Sigmoid colon (tissue), 7 donors: Measurements from ENCODE around the gene STXBP3. TPM values are rescaled to one million over a fixed set of nuclear protein-coding genes. Genes with fewer than 3 reads are reported as not detected.
"Not testable (repeated sequence)": the region's sequence is repeated elsewhere in the genome, so short reads cannot be mapped to it uniquely, and the experiment has no call there.

ENCODE experiments used
- DNase-seq: peaks from one replicate; pipeline ENCODE4 v3.0.0-alpha.2; 2019
- H3K27ac ChIP-seq, 4 donors: fragments of 200-600 bp; sonication (generic); one replicate each; pipeline ENCODE4 v1.5.1; 2016 to 2019; ENCODE audit warnings: mild to moderate bottlenecking in 1 of 4
- H3K27me3 ChIP-seq, 3 donors: fragments of 200-600 bp; sonication (generic); one replicate each; pipeline ENCODE4 v1.5.1; 2019; ENCODE audit warnings: mild to moderate bottlenecking in 1 of 3
- H3K36me3 ChIP-seq, 4 donors: fragments of 200-600 bp; sonication (generic); one replicate each; pipeline ENCODE4 v1.5.1; 2016 to 2019
- H3K4me1 ChIP-seq, 4 donors: fragments of 200-600 bp; sonication (generic); one replicate each; pipeline ENCODE4 v1.5.1; 2017 to 2019
- H3K4me3 ChIP-seq, 4 donors: fragments of 200-600 bp; sonication (generic); one replicate each; pipeline ENCODE4 v1.5.1; 2017 to 2019; ENCODE audit warnings: mild to moderate bottlenecking in 2 of 4, moderate library complexity in 1 of 4
- H3K9me3 ChIP-seq, 4 donors: fragments of 200-600 bp in 3 of 4; sonication (generic) in 3 of 4; one replicate each; pipeline versions ENCODE4 v1.5.1 to v1.6.1; 2013 to 2019
- CTCF ChIP-seq, 4 experiments: fragments of 450-650 bp in 3 of 4; fragments of 200-600 bp in 1 of 4; IDR thresholded peaks; one replicate each; pipeline ENCODE4 v1.5.1; 2016 to 2019; ENCODE audit warnings: antibody characterized with exemption in 4 of 4, mild to moderate bottlenecking in 3 of 4, moderate library complexity in 2 of 4
- EP300 ChIP-seq, 4 donors: sonication (generic); formaldehyde crosslinking; IDR thresholded peaks; one replicate each; pipeline ENCODE4 v1.6.1; 2017; ENCODE audit warnings: antibody characterized with exemption in 4 of 4
- POLR2A ChIP-seq, 2 donors: fragments of 450-650 bp; IDR thresholded peaks; one replicate each; pipeline ENCODE4 v1.6.1; 2016; ENCODE audit warnings: antibody characterized with exemption in 2 of 2, mild to moderate bottlenecking in 2 of 2, moderate library complexity in 2 of 2
- POLR2AphosphoS5 ChIP-seq, 4 donors: sonication (generic); formaldehyde crosslinking; IDR thresholded peaks; one replicate each; pipeline ENCODE4 v1.6.1; 2017; ENCODE audit warnings: antibody characterized with exemption in 4 of 4
- WGBS, 2 donors: extraction: QIAGEN DNeasy Blood & Tissue Kit; methylation state at CpG; one replicate each; pipeline ENCODE4 v1.1.7; 2013; 5-methylcytosine and 5-hydroxymethylcytosine counted together
- intact Hi-C: fragments of 100-400 bp; cut with DNase I; formaldehyde crosslinking; loops from one replicate; pipeline ENCODE4 v1.15.1; 2023
- polyA plus RNA-seq, 3 donors: library from polyadenylated mRNA; stranded (reverse); fragments of 200-250 nt; gene quantifications; one replicate each; pipeline ENCODE4 v1.2.3, GENCODE V29; 2013
- total RNA-seq, 4 donors: library from RNA; depleted of rRNA; stranded (reverse); fragments of >200 nt; gene quantifications; one replicate each; pipeline ENCODE4 v1.1.0, GENCODE V29; 2016
- donor health status: healthy with polysubstance abuse.
- donor health status: Bipolar disorder and iron deficiency.
- donor health status: healthy.

STXBP3 gene
- total RNA-seq (100 to 1,000 TPM in 2 of 4 donors, 10 to 100 TPM in 2; 48.2 to 105 (median 94.1) TPM), polyA plus RNA-seq (10 to 100 TPM; 30.3 to 60.1 (median 52.3) TPM)

- no peaks in the 10 kb centered on the region for H3K9me3 ChIP-seq
- intact Hi-C loops: loop anchor here (1.0 to 5.0 kb wide), 4 partner anchors 54 to 188 kb away; partner anchors contain the start of genes GPSM2 and PRPF38B
- H3K27ac ChIP-seq: peak within 1 kb of the TSS; percentile 92 to 99 (median 98)
- TF ChIP-seq POLR2A (IDR thresholded peaks at IDR 0.05) (peak; percentile 97 to 99), CTCF (IDR thresholded peaks at IDR 0.05) (peak; percentile 87 to 93 (median 90)), POLR2AphosphoS5 (IDR thresholded peaks at IDR 0.05) (peak; percentile 99 to 100 (median 99)), EP300 (IDR thresholded peaks at IDR 0.05) (peak in 2 of 4 donors; percentile 21 to 69)
- no peaks in the 10 kb centered on the region for H3K27me3 ChIP-seq
- DNase-seq: peak; percentile 99
- WGBS, 2 donors: 0% methylated on average over 75 of the region's 75 CpGs
- H3K4me3 ChIP-seq: peak within 1 kb of the TSS; percentile 68 to 95 (median 86)
- H3K36me3 ChIP-seq: no peaks in the 10 kb centered on the region
- peaks cover 0 to 39% (median 22%) of the 10 kb centered on the region in 4 donors for H3K4me1 ChIP-seq
Measured at GRCh38 chr1:108746382-108747170, at the start of gene STXBP3. STXBP3 (plus strand) TSS chr1:108746674; CDS start chr1:108746738, 64 bp downstream.

GRCh38 chr1:108699375-108700332, 46.8 kb upstream of the STXBP3 start:
- Histone ChIP-seq H3K27ac (no peak overlapping the region), H3K4me1 (peaks cover 0 to 17% (median 16%) of the 10 kb centered on the region in 4 donors), H3K27me3 (no peaks in the 10 kb centered on the region), H3K9me3 (no peaks in the 10 kb centered on the region), H3K4me3 (no peak overlapping the region), H3K36me3 (peaks cover 19 to 66% (median 42%) of the 10 kb centered on the region in 4 donors)
- no peak for TF ChIP-seq EP300 (IDR thresholded peaks at IDR 0.05)
- no peak for TF ChIP-seq POLR2A (IDR thresholded peaks at IDR 0.05)
- TF ChIP-seq CTCF (IDR thresholded peaks at IDR 0.05): no peak
- TF ChIP-seq POLR2AphosphoS5 (IDR thresholded peaks at IDR 0.05): no peak
- intact Hi-C loops: loop anchor here (10.0 kb wide), 1 partner anchor 195 kb away; no protein-coding TSS in a partner anchor
- 85 to 86% methylated on average over 22 of the region's 22 CpGs for WGBS, 2 donors
- DNase-seq: no peak

- TF ChIP-seq CTCF (IDR thresholded peaks at IDR 0.05): no peak
- TF ChIP-seq POLR2A (IDR thresholded peaks at IDR 0.05): no peak
- TF ChIP-seq EP300 (IDR thresholded peaks at IDR 0.05): no peak
- no peak for TF ChIP-seq POLR2AphosphoS5 (IDR thresholded peaks at IDR 0.05)
Measured at GRCh38 chr1:108701176-108701849, 45.2 kb upstream of the STXBP3 start.

GRCh38 chr1:108702109-108702508, 44.4 kb upstream of the STXBP3 start:
- H3K4me3 ChIP-seq, H3K27ac ChIP-seq, DNase-seq, intact Hi-C loops, H3K27me3 ChIP-seq, H3K9me3 ChIP-seq: not testable (repeated sequence)
- peaks cover 15 to 48% (median 30%) of the 10 kb centered on the region in 4 donors for H3K36me3 ChIP-seq
- WGBS, 2 donors: 92 to 95% methylated on average over 6 of the region's 6 CpGs
- H3K4me1 ChIP-seq: peaks cover 0 to 13% (median 10%) of the 10 kb centered on the region in 4 donors

More at GRCh38 chr1:108701176-108701849, 45.2 kb upstream of the STXBP3 start:
- WGBS, 2 donors: 84 to 91% methylated on average over 5 of the region's 5 CpGs
- Histone ChIP-seq H3K27me3 (no peaks in the 10 kb centered on the region), H3K27ac (no peak overlapping the region), H3K36me3 (peaks cover 19 to 56% (median 38%) of the 10 kb centered on the region in 4 donors), H3K4me1 (peaks cover 0 to 13% (median 10%) of the 10 kb centered on the region in 4 donors), H3K9me3 (no peaks in the 10 kb centered on the region), H3K4me3 (no peak overlapping the region)
- no peak for DNase-seq
- intact Hi-C loops: no loop called here
